ENCODE data around the gene KLC1. TPM values are rescaled to one million over a fixed set of nuclear protein-coding genes. Genes with fewer than 3 reads are reported as not detected.

KLC1 gene
- total RNA-seq, 4 donors from 2014 or later: 214 to 500 (median 268) TPM

DNA sequence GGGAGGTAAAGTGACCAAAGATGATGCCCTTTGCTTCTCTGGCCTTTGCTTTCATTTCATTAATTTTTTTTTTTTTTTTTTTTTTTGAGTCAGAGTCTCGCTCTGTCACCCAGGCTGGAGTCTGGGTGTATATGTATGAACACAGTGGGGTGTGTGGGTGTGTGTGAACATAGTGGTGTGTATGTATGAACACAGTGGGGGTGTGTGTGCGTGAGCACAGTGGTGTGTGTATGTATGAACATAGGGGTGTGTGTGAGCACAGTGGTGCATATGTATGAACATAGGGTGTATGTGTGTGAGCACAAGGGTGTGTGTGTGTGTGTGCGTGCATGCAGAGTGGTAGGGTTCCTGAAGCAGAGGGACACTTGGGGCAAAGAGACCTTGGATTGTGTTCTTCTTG lies 9.6 kb downstream of the KLC1 start:
- intact Hi-C loops (cut with DNase I; ENCODE audit: low total_unique reads): no loop called here
- TF ChIP-seq POLR2A (IDR thresholded peaks at IDR 0.05): no peak
- TF ChIP-seq, protein P1, sequence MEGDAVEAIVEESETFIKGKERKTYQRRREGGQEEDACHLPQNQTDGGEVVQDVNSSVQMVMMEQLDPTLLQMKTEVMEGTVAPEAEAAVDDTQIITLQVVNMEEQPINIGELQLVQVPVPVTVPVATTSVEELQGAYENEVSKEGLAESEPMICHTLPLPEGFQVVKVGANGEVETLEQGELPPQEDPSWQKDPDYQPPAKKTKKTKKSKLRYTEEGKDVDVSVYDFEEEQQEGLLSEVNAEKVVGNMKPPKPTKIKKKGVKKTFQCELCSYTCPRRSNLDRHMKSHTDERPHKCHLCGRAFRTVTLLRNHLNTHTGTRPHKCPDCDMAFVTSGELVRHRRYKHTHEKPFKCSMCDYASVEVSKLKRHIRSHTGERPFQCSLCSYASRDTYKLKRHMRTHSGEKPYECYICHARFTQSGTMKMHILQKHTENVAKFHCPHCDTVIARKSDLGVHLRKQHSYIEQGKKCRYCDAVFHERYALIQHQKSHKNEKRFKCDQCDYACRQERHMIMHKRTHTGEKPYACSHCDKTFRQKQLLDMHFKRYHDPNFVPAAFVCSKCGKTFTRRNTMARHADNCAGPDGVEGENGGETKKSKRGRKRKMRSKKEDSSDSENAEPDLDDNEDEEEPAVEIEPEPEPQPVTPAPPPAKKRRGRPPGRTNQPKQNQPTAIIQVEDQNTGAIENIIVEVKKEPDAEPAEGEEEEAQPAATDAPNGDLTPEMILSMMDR (IDR thresholded peaks at IDR 0.05): no peak
- 85 to 92% methylated on average over 3 of the region's 3 CpGs for WGBS, 2 donors
- DNase-seq (ENCODE audit: low spot score in 2 of 2): no peak
- H3K4me3 ChIP-seq (ENCODE audit: low read depth, poor library complexity, severe bottlenecking): no peak overlapping the region

DNA sequence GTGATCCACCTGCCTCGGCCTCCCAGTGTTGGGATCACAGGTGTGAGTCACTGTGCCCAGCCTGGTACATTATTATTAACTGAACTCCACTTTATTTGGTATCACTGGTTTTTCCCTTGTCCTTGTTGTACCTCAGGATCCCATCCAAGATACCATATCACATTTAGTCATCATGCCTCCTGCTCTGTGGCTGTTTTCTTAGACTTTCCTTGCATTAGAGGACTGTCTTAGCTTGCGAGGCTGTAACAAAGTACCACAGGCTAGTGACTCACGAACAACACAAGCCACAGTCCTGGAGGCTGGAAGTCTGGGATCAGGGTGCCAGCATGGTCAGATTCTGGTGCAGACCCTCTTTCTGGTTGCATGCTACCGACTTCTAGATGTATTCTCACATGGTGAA lies 12.2 kb downstream of the KLC1 start:
- DNase-seq (ENCODE audit: low spot score in 2 of 2): no peak
- no peak overlapping the region for H3K4me3 ChIP-seq (ENCODE audit: low read depth, poor library complexity, severe bottlenecking)
- TF ChIP-seq POLR2A (IDR thresholded peaks at IDR 0.05): no peak
- TF ChIP-seq, protein P1 (IDR thresholded peaks at IDR 0.05): no peak
- intact Hi-C loops (cut with DNase I; ENCODE audit: low total_unique reads): no loop called here
- WGBS, 2 donors: 69 to 80% methylated on average over 4 of the region's 4 CpGs

DNA sequence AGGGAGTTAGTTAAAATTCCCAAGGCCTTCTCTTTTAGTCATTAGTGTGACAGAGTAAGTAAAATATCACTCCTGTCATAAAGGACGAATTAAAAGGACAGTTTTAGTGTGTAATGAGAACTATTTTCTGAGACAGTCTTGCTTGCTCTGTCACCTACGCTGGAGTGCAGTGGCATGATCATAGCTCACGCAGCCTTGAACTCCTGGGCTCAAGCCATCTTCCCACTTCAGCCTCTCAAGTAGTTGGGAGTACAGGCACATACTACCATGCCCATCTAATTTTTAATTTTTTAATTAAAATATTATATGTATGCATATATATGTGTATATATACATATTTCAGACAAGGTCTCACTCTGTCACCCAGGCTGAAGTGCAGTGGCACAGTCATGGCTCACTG lies 17.2 kb downstream of the KLC1 start:
- no peak overlapping the region for H3K4me3 ChIP-seq (ENCODE audit: low read depth, poor library complexity, severe bottlenecking)
- DNase-seq (ENCODE audit: low spot score in 2 of 2): no peak
- no peak for TF ChIP-seq POLR2A (IDR thresholded peaks at IDR 0.05)
- whole genome bisulfite sequencing, 2 donors: 87 to 92% methylated on average over 3 of the region's 3 CpGs
- intact Hi-C loops (cut with DNase I; ENCODE audit: low total_unique reads): no loop called here

DNA sequence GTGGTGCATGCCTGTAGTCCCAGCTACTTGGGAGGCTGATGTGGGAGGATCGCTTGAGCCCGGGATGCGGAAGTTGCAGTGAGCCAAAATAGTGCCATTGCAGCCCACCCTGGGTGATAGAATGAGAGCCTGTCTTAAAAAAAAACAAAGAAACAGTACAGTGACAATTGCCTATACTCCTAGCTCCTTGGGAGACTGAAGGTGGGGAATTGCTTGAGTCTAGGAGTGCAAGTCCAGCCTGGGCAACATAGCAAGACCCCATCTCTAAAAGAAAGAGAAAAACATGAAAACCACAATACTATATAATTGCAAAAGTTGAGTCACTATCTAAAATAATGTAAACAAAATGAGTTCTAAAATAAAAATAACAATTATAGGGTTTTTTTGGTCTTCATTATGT lies 20.0 kb downstream of the KLC1 start:
- 95 to 100% methylated on average over 3 of the region's 3 CpGs for WGBS, 2 donors
- intact Hi-C loops (cut with DNase I; ENCODE audit: low total_unique reads): no loop called here

DNA sequence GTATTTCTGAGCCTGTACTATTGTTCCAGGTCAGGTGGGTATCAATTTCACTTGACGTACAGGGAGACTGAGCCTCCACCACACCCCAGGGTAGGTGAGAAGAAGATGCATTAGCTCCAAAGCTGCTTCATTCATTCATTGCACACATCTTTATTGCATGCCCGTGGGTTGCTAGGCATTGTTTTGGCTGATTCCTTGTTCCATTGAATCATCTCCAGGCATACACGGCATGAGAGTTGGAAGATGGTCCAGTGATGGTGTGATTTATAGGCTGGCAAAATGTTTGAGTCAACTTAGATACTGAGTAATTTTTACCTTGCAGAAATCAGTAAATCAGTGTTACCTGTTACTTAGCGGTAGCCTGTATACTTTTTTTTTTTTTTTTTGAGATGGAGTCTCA lies 21.2 kb downstream of the KLC1 start:
- H3K4me3 ChIP-seq (ENCODE audit: low read depth, poor library complexity, severe bottlenecking): no peak overlapping the region
- DNase-seq (ENCODE audit: low spot score in 2 of 2): no peak
- TF ChIP-seq POLR2A (IDR thresholded peaks at IDR 0.05): no peak
- TF ChIP-seq, protein P1 (IDR thresholded peaks at IDR 0.05): no peak
- WGBS, 2 donors: 48 to 57% methylated on average over 4 of the region's 4 CpGs
- intact Hi-C loops (cut with DNase I; ENCODE audit: low total_unique reads): no loop called here

More for the DNA sequence above, 20.0 kb downstream of the KLC1 start:
- H3K4me3 ChIP-seq (ENCODE audit: low read depth, poor library complexity, severe bottlenecking): no peak overlapping the region
- TF ChIP-seq, protein P1 (IDR thresholded peaks at IDR 0.05): no peak
- no peak for TF ChIP-seq POLR2A (IDR thresholded peaks at IDR 0.05)
- DNase-seq (ENCODE audit: low spot score in 2 of 2): no peak

DNA sequence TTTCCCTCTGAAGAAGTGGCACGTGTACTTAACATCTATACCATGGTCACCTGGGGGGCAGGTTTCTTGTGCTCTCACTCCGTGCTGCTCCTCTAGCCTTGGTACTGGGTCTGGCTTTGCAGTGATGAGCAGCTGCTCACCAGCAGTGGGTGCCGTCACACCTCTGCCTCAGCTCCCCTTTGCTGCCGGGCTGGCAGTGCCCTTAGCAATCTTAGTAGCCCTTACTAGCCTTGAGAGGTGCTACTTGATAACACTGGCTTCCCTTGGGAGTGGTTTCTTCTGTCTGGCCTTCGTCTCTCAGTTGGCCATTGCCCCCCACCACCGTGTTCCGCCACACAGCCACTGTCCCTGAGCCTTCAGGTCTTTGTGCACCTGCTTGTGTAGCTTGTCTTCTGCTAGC lies 22.6 kb downstream of the KLC1 start:
- intact Hi-C loops (cut with DNase I; ENCODE audit: low total_unique reads): no loop called here
- no peak for TF ChIP-seq POLR2A (IDR thresholded peaks at IDR 0.05)
- TF ChIP-seq, protein P1 (IDR thresholded peaks at IDR 0.05): no peak
- no peak overlapping the region for H3K4me3 ChIP-seq (ENCODE audit: low read depth, poor library complexity, severe bottlenecking)
- no peak for DNase-seq (ENCODE audit: low spot score in 2 of 2)
- 85 to 86% methylated on average over 7 of the region's 7 CpGs for WGBS, 2 donors
